Activated B cell treated with CpG ODN at 0.5 μM for 24 hours (primary cell): ENCODE results near the gene MYLIP. TPM values are rescaled to one million over a fixed set of nuclear protein-coding genes. Genes with fewer than 3 reads are reported as not detected.
A peak's percentile ranks its signal among the peaks of the same experiment; 100 is the strongest.

ENCODE experiments used
- ATAC-seq: fragments of 200-7000 bp; cut with Tn5 transposase; one replicate; pipeline ENCODE4 v1.10.0; 2021; ENCODE audit warnings: low read depth, mild to moderate bottlenecking, moderate library complexity
- CTCF ChIA-PET: fragments of 350-600 bp; sonication (Branson Sonifier 250); formaldehyde crosslinking; loops from one replicate; lab custom pipeline; 2021; ENCODE audit warnings: antibody characterized with exemption; lab: Charles Lee
- POLR2A ChIA-PET: fragments of 350-600 bp; sonication (Branson Sonifier 250); formaldehyde crosslinking; loops from one replicate; lab custom pipeline; 2021; ENCODE audit warnings: antibody characterized with exemption; lab: Charles Lee
- DNase-seq: peaks from one replicate; pipeline ENCODE4 v3.0.0; 2022
- H3K27ac Mint-ChIP-seq: one replicate; pipeline ENCODE4 v1.8.0; 2020; ENCODE audit warnings: mixed read lengths
- H3K27me3 Mint-ChIP-seq: one replicate; pipeline ENCODE4 v1.8.0; 2021; ENCODE audit warnings: mixed read lengths
- H3K36me3 Mint-ChIP-seq: one replicate; pipeline ENCODE4 v1.8.0; 2021; ENCODE audit warnings: low read depth, mixed read lengths
- H3K4me1 Mint-ChIP-seq: one replicate; pipeline ENCODE4 v1.8.0; 2021; ENCODE audit warnings: mixed read lengths
- H3K4me3 Mint-ChIP-seq: one replicate; pipeline ENCODE4 v1.8.0; 2020; ENCODE audit warnings: mild to moderate bottlenecking, mixed read lengths
- H3K9me3 Mint-ChIP-seq: one replicate; pipeline ENCODE4 v1.8.0; 2020; ENCODE audit warnings: mixed read lengths
- intact Hi-C: fragments of 100-400 bp; cut with micrococcal nuclease; formaldehyde crosslinking; loops from one replicate; pipeline ENCODE4 v1.15.1; 2024
- total RNA-seq: library from RNA; stranded (reverse); gene quantifications from 2 replicates; pipeline ENCODE4 v1.2.3, GENCODE V29; 2022
- TF ChIP-seq, protein P1 (sequence below): fragments of 200-600 bp; IDR thresholded peaks from one replicate; pipeline ENCODE4 v1.8.0; 2022; ENCODE audit warnings: antibody characterized with exemption, mild to moderate bottlenecking

MYLIP gene
- total RNA-seq, 1 donor from 2014 or later: 10.3 TPM

DNA sequence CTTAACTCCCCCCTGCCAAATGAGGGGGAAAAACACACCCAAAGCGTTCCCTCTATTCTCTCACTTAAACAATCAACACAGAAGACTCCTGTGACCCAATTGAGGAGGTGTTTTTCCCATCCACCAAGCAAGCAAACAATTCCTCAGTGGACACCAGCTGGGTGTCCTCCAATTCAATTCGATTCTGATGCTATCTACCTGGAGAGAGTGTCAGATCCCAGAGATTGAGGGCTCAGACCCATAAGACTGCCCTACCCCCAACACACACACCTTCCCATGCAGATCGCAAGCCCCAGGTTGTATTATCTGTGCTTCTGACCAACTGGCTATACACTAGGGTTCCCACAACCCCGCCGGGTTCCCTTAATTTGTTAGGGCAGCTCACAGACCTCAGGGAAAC lies 36.8 kb downstream of the MYLIP start:
- TF ChIP-seq, protein P1, sequence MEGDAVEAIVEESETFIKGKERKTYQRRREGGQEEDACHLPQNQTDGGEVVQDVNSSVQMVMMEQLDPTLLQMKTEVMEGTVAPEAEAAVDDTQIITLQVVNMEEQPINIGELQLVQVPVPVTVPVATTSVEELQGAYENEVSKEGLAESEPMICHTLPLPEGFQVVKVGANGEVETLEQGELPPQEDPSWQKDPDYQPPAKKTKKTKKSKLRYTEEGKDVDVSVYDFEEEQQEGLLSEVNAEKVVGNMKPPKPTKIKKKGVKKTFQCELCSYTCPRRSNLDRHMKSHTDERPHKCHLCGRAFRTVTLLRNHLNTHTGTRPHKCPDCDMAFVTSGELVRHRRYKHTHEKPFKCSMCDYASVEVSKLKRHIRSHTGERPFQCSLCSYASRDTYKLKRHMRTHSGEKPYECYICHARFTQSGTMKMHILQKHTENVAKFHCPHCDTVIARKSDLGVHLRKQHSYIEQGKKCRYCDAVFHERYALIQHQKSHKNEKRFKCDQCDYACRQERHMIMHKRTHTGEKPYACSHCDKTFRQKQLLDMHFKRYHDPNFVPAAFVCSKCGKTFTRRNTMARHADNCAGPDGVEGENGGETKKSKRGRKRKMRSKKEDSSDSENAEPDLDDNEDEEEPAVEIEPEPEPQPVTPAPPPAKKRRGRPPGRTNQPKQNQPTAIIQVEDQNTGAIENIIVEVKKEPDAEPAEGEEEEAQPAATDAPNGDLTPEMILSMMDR: no peak
- Mint-ChIP-seq H3K9me3 (no peaks in the 10 kb centered on the region), H3K27ac (no peak overlapping the region), H3K4me1 (peaks cover 6% of the 10 kb centered on the region), H3K27me3 (peaks cover 7% of the 10 kb centered on the region), H3K36me3 (no peaks in the 10 kb centered on the region), H3K4me3 (no peak overlapping the region)
- intact Hi-C loops: loop anchor here (5.0 kb wide), 1 partner anchor 38 kb away; the partner anchor contains the start of gene MYLIP
- ATAC-seq (no peak), DNase-seq (no peak)
- ChIA-PET POLR2A (no interaction called here), CTCF (no interaction called here)

DNA sequence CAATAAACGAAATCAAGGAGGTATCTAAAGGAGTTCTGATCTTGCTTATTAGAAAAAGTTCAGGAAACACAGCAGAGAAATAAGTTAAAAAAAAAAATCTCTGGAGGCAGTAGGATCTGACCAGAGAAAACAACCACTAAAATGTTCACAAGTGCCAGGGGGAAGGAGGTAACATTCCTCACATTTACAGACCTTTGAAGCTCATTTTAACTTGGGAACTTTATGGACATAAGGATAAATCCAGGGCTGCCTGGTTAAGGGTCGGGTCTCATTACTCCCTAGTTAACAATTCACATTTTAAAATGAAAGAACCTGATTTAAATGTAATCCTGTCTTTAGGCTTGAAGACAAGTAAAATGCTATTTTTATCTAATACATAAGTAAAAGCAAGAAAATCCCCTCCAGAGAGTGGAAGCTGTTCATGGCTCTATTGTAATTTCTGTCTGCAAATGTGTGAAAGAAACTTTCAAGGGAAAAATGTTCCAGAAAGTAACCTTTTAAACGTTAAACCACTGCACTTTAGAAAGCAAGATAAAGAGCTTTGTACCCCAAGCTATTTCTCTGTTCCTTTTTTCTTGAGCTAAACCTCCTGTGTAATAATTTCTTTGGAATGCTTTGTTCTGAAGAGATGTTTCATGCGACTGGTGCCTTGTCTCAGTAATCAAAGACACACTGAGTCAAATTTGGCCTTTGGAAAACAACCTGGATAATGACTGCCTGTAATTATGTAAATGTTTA lies 38.2 kb downstream of the MYLIP start:
- no peaks in the 10 kb centered on the region for H3K9me3 Mint-ChIP-seq
- CTCF ChIA-PET: interaction anchor here (0.8 to 1.8 kb wide), 3 partner anchors 16 to 541 kb away, joined by 3 to 9 read pairs (median 3); no protein-coding TSS in a partner anchor

DNA sequence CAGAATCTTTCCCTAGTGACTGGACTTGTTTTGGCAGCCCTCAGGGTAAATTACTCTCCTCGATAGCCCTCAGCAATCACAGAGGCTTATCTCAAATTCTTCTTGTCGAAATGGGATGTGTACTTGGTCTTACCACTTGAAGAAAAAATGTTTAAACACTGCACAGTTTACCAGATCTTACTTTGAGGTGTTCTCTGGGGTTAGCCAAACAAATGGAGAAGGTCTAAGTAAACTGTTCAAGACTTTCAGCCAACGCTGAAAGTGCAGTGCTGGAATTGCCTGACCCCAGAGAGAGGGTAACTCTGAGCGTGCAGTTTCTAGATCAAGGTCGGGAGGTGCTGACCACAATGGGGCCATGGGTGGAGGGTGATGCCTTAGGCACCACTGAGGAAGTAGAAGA lies 39.2 kb downstream of the MYLIP start:
- TF ChIP-seq, protein P1: no peak
- ChIA-PET POLR2A (no interaction called here), CTCF (interaction anchor here (2.3 kb wide), 1 partner anchor 477 kb away, joined by 17 read pairs; no protein-coding TSS in a partner anchor)
- no peak for DNase-seq
- no peaks in the 10 kb centered on the region for H3K36me3 Mint-ChIP-seq
- peaks cover 5% of the 10 kb centered on the region for H3K4me1 Mint-ChIP-seq
- no peaks in the 10 kb centered on the region for H3K9me3 Mint-ChIP-seq
- no peak overlapping the region for H3K27ac Mint-ChIP-seq
- H3K4me3 Mint-ChIP-seq: no peak overlapping the region
- no peak for ATAC-seq
- intact Hi-C loops: loop anchor here (5.0 kb wide), 1 partner anchor 41 kb away; the partner anchor contains the start of gene MYLIP
- peaks cover 7% of the 10 kb centered on the region for H3K27me3 Mint-ChIP-seq

More for the DNA sequence above, 38.2 kb downstream of the MYLIP start:
- intact Hi-C loops: loop anchor here (5.0 kb wide), 1 partner anchor 40 kb away; the partner anchor contains the start of gene MYLIP
- Mint-ChIP-seq H3K4me3 (no peak overlapping the region), H3K27ac (no peak overlapping the region), H3K36me3 (no peaks in the 10 kb centered on the region), H3K27me3 (peaks cover 7% of the 10 kb centered on the region), H3K4me1 (peaks cover 6% of the 10 kb centered on the region)
- no peak for ATAC-seq
- POLR2A ChIA-PET: no interaction called here
- no peak for DNase-seq
- TF ChIP-seq, protein P1: no peak

DNA sequence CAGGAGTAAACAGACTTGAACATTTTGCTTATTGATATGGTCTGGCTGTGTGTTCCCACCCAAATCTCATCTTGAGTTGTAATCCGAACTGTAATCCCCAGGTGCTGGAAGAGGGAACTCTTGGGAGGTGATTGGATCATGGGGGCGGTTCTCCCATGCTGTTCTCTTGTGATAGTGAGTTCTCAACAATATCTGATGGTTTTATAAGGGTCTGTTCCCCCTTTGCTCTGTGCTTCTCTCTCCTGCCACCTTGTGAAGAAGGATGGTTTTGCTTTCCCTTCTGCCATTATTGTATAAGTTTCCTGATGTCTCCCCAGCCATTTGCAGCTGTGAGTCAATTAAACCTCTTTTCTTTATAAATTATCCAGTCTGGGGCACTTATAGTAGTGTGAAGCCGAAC lies 40.0 kb downstream of the MYLIP start:
- Mint-ChIP-seq H3K4me3 (no peak overlapping the region), H3K36me3 (no peaks in the 10 kb centered on the region), H3K9me3 (no peaks in the 10 kb centered on the region), H3K27ac (no peak overlapping the region), H3K27me3 (peaks cover 7% of the 10 kb centered on the region), H3K4me1 (no peaks in the 10 kb centered on the region)
- peak; percentile 37 for ATAC-seq
- CTCF ChIA-PET: interaction anchor here (1.2 to 2.3 kb wide), 4 partner anchors 14 to 477 kb away, joined by 3 to 17 read pairs (median 6); no protein-coding TSS in a partner anchor
- no peak for DNase-seq
- intact Hi-C loops: loop anchor here (1.0 to 5.0 kb wide), 2 partner anchors 42 to 478 kb away; partner anchors contain the start of gene MYLIP
- TF ChIP-seq, protein P1: no peak
- POLR2A ChIA-PET: no interaction called here

DNA sequence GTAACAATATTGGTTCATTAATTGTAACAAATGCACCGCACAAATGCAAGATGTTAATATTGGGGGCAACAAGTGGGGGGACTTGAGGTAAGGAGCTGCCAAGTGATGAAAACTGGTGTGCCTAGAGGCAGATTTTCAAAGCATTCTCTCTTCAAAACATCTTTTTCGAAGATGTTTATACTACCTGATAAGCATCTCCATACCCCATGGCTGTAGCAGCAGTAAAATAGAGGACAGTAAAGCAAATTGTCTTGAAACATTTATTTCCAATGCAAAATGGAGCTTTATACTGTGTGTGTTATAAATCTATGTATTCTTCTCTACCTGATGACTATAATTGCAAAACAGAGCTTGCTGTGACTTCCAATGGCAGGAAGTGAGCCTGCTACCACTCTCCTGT lies 42.5 kb downstream of the MYLIP start:
- DNase-seq: no peak
- intact Hi-C loops: no loop called here
- ATAC-seq: no peak
- Mint-ChIP-seq H3K4me3 (no peak overlapping the region), H3K27ac (no peak overlapping the region), H3K27me3 (peaks cover 9% of the 10 kb centered on the region), H3K36me3 (no peaks in the 10 kb centered on the region), H3K9me3 (no peaks in the 10 kb centered on the region), H3K4me1 (no peaks in the 10 kb centered on the region)
- POLR2A ChIA-PET: no interaction called here
- CTCF ChIA-PET: no interaction called here
- TF ChIP-seq, protein P1: no peak
